Fibroblast of skin of right quadriceps (primary cell): ENCODE measurements around the gene DRICH1.
A peak's percentile ranks its signal among the peaks of the same experiment; 100 is the strongest.
"Not testable (repeated sequence)": the region's sequence is repeated elsewhere in the genome, so short reads cannot be mapped to it uniquely, and the experiment has no call there.

Experiments used
- DNase-seq: peaks from one replicate; pipeline ENCODE4 v3.0.0-alpha.2; 2013

Gene DRICH1

DNA sequence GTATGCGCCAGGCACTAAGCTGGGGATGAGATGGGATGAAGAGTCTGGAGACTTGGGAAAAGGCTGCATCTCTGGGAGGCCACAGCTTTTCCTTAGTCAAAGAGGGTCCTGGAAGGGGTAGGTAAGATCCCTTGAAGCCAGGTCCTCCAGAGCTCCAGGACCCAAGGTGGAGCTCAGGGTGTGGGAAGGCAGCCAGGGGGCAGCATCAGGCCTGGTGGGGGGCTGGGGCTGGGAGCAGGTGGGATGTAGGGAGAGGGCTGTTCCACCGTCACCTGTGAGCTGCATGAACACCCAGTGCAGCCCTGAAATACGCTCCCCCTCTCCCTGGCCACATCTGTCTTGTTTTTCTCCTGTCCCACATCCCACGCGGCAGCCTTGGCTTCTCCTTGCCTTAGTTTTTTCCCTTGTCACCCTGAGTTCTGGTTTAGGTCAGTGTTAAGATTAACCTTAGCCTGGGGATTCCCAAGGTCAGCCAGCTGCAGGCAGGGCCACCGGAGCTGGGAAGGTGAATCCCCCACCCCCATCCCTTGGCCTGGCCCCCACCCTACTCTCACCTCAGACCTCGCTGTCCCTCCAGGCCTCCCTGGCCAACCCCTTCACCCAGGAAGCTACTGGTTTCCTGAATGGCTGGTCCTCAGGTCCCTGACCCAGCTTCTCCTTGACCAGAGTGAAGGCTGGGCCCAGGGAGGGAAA, 34.4 kb downstream of the DRICH1 start:
- not testable (repeated sequence) for DNase-seq

DNA sequence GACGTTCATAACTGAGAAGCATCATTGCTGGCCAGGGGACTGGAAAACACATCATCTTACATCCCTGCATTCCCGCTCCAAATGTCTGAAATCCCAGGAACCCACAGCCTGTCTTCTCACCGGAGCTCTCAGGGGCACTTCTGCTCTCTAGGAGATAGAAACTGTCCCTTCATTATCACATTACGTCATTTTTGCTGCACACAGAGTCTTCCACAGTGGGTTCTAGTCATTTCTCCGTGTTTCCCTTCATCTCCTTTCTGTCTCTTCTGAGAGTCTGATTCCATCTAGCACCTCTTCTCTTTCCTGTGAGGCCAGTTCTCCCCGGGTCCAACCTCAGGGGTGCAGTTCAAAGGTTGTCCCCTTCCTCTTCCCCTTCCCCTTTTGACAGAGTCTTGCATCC, 36.2 kb downstream of the DRICH1 start:
- DNase-seq = not testable (repeated sequence)

DNA sequence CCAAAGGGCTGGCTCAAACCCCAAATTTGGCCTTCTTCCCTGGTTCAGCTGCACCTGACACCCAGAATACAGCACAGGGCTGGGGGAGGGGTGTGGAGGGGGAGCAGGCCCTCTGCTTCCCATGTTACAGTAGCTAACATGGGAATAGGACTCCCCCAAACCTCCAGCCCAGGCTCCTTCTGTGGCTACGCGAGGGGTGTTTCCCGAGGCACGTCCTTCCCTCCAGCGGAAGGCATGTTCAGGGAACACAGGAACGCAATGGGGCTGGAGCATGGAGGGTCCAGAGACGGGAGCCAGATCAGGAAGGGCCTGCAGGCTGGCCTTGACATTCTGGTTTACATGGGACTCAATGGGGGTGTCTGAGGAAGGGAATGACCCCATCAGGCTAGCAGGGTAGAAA, 40.3 kb downstream of the DRICH1 start:
- no peak for DNase-seq

DNA sequence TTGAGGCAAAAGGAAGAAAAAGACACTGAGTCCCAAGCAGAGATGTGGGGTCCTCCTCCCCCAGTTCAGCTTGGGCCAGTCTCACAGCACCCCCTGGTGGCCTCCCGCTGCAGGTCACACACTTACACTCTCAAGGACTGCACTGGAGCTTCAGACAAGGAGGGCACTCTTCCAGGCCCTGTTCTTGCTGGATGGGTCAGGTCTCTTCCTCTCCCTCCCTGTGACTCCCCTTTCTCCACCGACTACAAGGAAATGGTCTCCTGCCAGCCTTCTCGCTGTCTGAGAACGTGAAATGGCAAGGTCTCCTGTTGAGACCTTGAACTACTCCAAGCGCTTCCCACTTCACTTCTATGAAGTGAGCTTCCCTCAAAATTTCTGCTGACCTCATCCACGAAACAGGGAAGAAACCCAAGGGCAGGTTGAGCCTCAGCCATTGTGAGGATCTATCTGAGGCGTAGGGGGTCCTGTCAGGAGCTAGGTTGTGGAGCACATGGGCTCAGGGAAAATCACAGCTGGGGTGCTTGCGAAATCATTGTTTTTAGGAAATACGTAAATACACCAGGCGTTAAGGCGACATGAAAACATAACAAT, 40.8 kb downstream of the DRICH1 start:
- DNase-seq = peak; percentile 29

DNA sequence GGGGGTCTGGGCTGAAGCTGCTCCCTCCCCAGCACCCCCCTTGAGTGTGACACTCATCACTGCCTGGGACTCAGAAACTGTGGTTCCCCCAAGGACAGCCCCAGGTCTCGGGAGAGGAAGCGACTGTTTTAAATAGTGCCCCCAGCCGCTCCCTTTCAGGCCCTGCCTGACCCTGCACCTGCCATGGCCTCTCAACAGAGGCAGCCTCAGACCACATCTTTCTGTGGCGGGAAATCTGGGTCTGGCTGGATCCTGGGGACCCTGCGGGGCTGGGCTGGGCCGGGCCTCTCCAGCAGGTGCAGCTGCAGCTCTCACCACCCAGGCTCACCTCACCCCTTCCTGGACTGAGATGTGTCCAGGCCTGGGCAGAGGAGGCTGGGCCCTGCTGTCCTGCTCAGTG, 48.3 kb downstream of the DRICH1 start:
- DNase-seq = no peak

DNA sequence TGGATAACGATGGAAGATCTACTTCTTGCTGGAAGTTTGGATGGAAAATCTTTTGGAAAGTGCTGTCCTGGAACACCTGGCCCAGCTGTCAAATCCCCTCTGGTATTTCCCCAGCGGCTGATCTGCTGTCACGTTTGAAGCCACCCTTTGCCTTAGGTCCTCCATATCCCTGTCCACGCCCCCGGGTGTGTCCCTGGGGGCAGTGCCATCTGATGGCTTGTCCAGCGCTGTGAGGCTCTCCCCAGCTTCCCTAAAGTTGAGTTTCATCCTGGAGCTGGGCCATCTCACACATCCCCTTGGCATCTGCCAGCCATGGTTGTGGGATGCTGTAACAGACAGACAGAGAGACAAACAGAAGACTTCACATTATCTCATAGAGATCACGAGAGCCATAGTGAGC, 49.0 kb downstream of the DRICH1 start:
- DNase-seq = no peak

DNA sequence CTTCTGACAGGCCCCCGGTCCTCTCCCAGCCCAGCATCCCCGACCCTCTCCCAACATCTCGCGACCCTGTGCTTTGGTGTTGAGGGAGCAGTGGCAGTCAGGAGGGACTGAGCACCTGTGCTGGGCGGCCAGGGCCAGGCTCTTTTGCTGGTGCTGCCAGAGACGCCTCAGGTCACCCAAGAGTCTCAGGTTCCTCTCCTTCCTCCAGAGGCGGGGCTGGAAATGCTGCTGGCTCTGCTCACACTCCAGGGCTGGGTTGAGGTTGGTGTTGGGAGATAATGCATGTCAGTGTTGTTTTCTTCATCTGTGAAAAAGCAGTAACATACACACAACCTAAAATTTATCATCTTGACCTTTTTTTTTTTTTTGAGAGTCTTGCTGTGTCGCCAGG, 50.9 kb downstream of the DRICH1 start:
- DNase-seq = no peak

DNA sequence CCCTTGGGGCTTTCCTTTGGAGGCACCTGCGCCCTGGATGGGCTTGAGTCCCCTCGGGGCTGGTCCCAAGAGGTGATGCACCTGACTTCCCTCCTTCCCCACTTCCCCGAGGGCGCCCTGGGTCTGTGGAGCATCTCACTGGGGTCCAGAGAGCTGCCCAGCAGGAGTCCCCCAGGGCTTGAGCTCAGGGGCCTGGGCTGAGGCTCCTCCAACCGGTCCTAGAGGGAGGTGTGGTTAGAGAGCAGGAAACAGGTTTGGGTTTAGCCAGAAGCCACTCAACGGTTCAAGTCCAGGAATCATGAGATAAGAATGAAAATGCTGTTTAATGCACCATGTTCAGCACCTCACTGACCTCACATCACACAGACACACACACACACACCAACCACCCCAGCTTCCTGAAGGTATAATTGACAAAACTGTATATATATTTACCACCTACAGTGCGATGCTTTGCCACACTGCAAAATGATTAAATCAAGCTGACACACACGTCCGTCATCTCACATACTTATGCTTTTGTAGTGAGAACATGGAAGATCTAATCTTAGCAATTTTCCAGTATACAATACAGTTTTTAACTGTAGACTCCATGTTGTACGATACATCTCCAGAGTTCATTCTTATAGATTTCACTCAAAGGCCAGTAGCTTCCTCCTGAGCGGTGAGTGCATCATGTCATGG, 51.4 kb downstream of the DRICH1 start:
- DNase-seq = no peak

DNA sequence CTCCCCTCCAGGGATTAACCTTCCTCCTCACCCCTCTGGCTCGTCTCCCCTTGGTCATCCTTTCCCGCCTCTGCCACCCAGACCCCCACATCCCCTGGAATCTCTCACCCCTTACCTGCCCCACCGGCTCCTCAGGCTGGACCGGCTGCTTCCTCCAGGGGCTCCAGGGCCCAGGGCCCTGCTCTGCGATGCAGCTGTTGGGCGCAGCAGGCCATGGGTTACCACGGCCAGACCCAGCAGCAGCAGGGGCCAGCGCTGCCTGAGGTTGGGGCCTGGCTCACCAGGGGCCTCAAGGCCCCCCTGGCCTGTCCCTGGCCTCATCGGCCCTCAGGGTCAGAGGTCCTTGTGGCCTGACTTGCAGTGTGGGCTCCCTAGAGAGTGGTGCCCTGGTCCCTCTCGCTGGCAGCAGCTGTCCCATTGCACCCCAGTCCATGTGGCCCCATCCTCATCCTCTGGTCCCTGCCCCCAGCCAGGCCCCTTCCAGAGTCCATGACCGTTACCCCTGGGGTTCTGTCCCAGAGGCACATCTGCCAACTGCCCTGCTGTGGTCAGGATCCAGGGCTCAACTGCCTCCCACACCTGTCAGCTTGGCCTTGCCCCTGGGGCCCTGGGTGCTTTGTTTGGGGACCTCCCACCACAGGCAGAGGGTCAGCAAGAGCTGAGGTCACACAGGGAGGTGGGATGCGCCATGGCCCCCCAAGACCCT, 52.1 kb downstream of the DRICH1 start, which contains the start of gene IGLL1:
Gene IGLL1 (minus strand): TSS at position 421 of the 706 bp plus-strand sequence. CDS start 100 bp downstream, at position 321.
- DNase-seq = no peak

DNA sequence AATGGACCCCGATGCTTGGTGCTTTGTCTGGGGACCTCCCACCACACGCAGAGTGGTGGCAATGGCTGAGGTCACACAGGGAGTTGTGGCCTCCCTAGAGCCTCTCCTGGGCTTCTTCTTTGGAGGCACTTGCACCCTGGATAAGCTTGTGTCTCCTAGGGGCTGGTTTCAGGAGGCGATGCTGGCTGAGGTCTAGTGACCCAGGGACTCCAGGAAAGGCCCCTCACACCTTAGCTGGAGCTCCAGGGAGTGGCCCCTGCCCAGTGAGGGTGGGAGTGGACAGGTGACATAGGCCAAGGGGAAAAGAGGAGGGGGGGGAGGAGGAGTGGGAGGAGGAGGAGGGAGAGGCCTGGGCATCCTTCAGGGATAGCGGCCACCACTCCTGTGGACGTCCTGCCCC, 52.8 kb downstream of the DRICH1 start:
- no peak for DNase-seq

DNA sequence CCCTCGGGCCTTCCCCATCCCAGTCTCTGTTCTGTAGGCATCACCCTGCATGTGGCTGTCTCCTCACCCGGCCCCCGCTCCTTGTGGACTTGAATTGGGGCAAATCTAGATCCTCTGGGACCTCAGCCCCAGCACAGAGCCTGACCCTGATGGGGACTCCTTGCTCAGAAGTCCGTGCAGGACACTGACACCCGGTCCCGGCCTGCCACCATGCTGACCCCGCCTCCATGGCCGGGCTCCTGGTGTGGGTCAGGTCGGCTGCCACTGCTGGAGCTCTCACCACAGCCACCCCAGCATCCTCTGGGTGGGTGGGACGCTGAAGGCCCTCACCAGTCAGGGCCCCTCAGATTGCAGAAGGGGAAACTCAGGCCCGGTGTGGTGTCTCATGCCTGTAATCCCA, 53.8 kb downstream of the DRICH1 start:
- no peak for DNase-seq

DNA sequence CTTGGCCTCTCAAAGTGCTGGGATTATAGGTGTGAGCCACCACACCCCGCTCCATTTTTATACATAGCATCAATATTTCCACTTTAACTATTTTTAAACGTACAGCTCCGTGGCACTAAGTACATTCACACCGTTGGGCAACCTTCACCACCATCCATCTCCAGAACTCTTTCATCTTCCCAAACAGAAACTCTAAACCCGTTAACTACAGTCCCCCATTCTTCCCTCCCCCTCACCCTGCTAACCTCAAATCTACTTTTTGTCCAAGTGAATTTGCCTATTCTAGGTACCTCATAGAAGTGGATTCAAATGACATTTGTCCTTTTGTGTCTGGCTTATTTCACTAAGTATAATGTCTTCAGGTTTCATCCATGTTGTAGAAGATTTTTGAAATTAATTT, 55.4 kb downstream of the DRICH1 start:
- no peak for DNase-seq

DNA sequence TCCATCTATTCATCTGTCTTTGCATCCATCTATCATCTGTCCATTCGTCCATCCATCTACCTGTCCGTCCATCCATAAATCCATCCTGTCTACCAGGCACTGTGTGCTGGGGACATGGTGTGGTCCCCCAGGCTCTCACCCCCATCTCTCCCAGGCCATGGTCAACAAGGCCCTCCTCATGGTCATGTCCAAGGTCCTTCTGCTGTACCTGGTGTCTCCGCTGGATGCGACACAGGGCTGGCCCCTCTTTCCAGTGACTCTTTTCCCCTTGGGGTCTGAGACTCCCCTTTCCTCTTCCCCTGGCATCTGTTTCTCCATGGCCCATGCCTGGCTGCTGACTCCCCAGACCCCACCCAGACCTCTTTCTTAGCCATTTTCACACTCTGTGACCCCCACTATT, 56.5 kb downstream of the DRICH1 start:
- no peak for DNase-seq

DNA sequence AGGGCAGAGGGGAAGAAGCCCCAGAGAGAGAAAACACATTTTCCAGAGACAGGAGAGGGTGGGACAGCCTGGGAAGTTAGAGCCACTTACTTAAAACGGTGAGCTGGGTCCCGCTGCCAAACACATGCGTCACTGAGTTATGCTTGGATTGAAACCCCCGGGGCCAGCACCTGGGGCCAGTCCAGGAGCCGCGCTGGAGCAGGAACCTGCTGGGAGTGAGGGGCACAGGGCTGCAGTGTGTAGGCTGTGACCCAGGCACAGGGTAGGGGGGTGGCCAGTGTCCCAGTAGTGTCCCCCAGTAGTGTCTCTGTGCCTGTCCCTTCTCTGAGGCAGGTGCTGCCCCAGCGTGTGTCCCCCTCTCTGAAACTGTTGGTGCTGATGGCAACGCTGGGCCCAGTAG, 57.2 kb downstream of the DRICH1 start:
- no peak for DNase-seq

DNA sequence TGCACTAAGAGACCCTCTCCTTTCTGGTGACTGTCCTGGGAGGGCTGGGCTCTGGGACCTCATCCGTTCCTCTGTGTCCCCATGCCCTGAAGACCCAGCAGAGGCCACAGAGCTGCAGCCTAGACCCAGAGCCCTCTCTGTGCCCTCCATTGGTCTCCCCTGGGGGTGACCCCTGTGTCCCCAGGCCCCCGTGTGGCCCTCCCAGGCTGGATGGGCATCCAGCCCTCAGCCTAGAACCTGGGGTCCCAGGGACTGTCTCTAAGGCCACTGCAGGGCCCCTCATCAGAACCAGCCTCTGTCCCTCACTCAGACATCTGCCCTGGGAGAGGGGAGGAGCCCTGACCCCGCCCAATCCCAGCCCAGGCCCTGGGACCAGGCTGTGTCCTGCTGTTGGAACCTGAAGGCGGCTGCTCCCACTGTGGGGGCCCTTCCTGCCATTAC, 57.7 kb downstream of the DRICH1 start:
- no peak for DNase-seq

DNA sequence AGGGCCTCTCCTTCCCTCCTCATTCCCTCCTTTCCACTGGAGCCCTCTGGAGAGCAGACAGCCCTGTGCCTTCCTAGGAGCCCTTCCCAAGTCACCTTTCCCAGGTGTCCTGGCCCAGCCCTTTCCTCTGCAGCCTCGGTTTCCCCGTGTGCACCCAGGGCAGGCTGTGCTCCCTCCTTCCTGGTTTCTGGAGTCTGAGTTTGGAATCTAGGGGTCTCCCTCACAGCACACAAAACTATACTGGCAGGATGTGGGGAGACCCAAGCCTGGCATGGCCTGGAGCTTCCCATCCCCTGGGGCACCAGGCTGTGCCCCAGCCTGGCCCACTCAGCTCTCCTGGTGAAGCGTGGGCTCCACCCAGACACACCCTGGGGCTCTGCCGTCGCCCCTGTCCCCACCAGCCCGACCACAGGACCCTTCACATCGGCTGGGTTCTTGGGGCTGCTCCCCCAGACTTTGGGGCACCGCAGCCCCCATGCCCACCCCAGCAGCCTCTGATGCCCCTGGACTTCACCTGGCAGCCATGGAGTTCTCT, 58.4 kb downstream of the DRICH1 start:
- DNase-seq = not testable (repeated sequence)

DNA sequence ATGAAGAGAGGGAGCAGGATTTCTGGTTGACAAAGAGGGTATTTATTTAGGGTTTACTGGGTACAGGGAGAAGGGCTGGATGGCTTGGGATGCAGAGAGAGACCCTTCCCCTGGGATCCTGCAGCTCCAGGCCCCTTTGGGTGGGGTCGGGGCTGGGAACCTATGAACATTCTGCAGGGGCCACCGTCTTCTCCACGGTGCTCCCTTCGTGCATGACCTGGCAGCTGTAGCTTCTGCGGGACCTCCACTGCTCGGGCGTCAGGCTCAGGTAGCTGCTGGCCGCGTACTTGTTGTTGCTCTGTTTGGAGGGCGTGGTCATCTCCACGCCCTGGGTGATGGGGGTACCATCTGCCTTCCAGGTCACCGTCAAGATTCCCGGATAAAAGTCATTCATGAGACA, 59.0 kb downstream of the DRICH1 start:
- not testable (repeated sequence) for DNase-seq

DNA sequence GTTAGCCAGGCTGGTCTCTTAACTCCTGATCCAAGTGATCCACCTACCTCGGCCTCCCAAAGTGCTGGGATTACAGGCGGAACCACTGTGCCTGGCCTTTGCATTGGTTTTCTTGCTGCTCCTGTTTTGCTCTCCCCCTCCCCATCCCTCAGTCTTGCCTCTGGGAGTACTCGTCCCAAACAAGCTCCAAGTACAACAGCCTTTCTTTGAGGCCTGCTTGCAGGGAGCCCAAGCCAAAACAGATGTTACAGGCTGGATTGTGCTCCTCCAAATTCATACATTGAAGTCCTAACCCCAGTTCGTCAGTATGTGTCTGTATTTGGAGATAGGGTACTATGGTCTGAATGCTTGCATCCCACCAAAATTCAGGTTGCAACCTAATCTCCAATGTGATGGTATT, 60.6 kb downstream of the DRICH1 start:
- no peak for DNase-seq

DNA sequence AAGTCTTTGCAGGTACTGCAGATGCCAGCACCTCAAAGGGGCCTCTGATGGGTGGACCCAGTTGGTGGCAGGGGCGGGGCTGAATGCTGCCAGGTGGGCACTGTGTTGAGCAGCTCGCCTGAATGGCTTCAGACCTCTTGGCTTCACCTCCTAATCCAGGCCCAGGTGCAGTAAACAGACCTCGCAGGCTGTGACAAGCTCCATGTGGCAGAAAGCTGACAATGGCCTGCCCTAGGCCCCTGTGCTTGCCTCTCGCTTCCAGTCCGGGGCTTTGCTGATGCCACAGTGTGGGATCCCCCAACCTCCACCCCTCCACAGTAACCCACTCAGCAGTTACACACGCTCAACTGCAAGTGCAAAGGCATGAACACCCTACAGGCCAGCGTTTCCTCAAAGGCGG, 61.4 kb downstream of the DRICH1 start:
- DNase-seq = no peak

DNA sequence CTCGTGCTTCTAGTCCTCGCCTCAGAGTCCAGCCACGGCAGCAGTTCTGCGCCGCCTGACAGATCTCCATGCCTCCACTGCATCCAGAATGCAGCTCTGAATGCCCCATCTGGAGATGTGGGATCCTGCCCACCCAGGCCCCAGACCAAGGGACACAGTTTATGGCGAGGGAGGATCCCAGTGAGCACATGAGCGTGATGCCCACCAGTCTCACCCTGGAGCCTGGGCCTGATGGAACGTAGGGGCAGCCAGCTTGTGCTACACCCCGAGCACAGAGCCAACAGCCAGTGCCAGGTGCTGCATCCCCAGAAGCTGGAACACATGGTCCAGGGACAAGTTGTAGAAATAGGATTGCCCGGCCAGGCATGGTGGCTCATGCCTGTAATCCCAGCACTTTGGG, 62.4 kb downstream of the DRICH1 start:
- DNase-seq = no peak

DNA sequence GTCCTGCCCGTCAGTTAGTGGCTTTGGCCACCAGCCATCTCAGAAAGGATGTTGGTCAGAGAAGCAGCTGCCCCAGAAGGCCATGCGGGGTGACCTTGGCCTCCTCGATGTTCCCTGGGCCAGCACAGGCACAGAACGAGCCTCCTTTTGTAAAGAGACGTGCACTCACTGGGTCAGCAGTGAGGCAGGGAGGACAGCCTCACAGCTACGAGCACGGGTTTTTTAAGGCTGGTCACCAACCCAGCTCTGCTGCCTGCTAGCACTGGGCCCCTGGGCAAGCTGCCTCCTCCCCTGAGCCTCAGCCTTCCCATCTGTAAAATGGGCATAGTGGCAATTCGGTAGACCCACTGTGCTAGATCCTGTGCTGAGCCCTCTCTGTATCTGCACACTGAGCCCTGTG, 62.8 kb downstream of the DRICH1 start:
- no peak for DNase-seq

DNA sequence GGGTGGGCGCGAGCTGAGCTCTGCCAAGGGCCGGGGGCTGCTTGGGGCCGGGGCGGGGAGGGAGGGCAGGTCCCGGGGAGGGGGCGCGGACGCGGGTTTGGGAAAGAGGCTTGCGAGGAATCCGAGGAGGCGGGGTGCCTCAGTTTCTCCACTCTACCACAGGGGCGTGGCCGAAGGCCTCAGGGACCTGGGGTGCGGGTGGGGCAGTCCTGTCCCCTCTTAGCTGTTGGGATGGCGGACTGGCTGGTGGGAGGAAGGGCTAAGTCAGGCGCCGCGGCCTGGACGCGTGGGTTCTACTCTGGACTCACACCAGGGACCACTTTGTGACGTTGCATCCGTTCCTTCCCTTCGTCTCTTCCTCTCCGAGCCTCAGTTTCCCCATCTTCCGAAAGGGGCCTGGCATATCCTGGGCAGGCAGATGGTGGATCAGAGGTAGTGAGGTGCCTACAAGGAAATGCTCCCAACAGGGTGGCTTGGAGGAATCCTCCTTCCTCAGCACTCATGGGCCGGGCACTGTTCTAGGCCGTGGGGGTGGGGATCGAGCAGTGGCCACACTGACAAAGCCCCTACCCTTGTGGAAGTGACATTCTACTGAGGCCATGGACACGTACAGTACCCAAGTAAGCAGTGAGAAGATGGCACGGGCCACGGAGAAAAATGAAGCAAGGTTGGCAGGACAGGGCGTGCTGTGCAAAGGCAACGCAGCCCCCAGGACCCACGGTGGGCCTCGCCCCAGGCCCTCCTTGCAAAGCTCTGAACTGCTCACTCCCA, 65.2 kb downstream of the DRICH1 start:
- DNase-seq = no peak
